Mesendoderm (in vitro differentiated cells): ENCODE measurements around the gene GRK4.

Experiments
- DNase-seq: peaks from one replicate; pipeline ENCODE4 v3.0.0; 2013
- H2AK5ac ChIP-seq: 2 replicates; pipeline ENCODE4 v1.6.1; 2013; ENCODE audit warnings: low read length, inconsistent platforms
- H2BK120ac ChIP-seq: 2 replicates; pipeline ENCODE4 v1.6.1; 2013; ENCODE audit warnings: low read depth, mild to moderate bottlenecking, low read length, moderate library complexity, mixed read lengths
- H2BK15ac ChIP-seq: replicated peaks from 2 replicates; pipeline ENCODE4 v1.6.1; 2013; ENCODE audit warnings: low read depth, mild to moderate bottlenecking, moderate library complexity
- H2BK5ac ChIP-seq: 2 replicates; pipeline ENCODE4 v1.6.1; 2013; ENCODE audit warnings: low read length, inconsistent platforms
- H3K18ac ChIP-seq: 2 replicates; pipeline ENCODE4 v1.6.1; 2013; ENCODE audit warnings: mild to moderate bottlenecking, low read length, mixed read lengths
- H3K23ac ChIP-seq: one replicate; pipeline ENCODE4 v1.6.1; 2013; ENCODE audit warnings: low read length
- H3K27ac ChIP-seq: 2 replicates; pipeline ENCODE4 v1.5.1; 2013; ENCODE audit warnings: low read depth, mild to moderate bottlenecking, inconsistent platforms, low read length, moderate library complexity
- H3K27me3 ChIP-seq: 2 replicates; pipeline ENCODE4 v1.6.1; 2013; ENCODE audit warnings: low read length, control low read depth, mild to moderate bottlenecking, inconsistent platforms; ENCODE audit not compliant: insufficient read depth, poor library complexity
- H3K36me3 ChIP-seq: 2 replicates; pipeline ENCODE4 v1.6.1; 2013; ENCODE audit warnings: low read length, inconsistent platforms; ENCODE audit not compliant: control insufficient read depth, insufficient read depth
- H3K4ac ChIP-seq: one replicate; pipeline ENCODE4 v1.6.1; 2013; ENCODE audit warnings: low read depth, mild to moderate bottlenecking, low read length, moderate library complexity
- H3K4me1 ChIP-seq: 2 replicates; pipeline ENCODE4 v1.6.1; 2013; ENCODE audit warnings: low read depth, low read length, inconsistent platforms; ENCODE audit not compliant: control insufficient read depth
- H3K4me2 ChIP-seq: 2 replicates; pipeline ENCODE4 v1.6.1; 2013; ENCODE audit warnings: low read length
- H3K4me3 ChIP-seq: 2 replicates; pipeline ENCODE4 v1.5.1; 2013; ENCODE audit warnings: mild to moderate bottlenecking, low read length
- H3K56ac ChIP-seq: one replicate; pipeline ENCODE4 v1.6.1; 2013; ENCODE audit warnings: low read length
- H3K79me1 ChIP-seq: 2 replicates; pipeline ENCODE4 v1.6.1; 2013; ENCODE audit warnings: low read length, inconsistent platforms
- H3K79me2 ChIP-seq: 2 replicates; pipeline ENCODE4 v1.6.1; 2013; ENCODE audit warnings: mild to moderate bottlenecking, low read length; ENCODE audit not compliant: control insufficient read depth, insufficient read depth
- H3K9ac ChIP-seq: 2 replicates; pipeline ENCODE4 v1.6.1; 2013; ENCODE audit warnings: low read length, inconsistent platforms
- H4K5ac ChIP-seq: one replicate; pipeline ENCODE4 v1.6.1; 2013; ENCODE audit warnings: low read length
- H4K8ac ChIP-seq: one replicate; pipeline ENCODE4 v1.6.1; 2013; ENCODE audit warnings: low read depth, mild to moderate bottlenecking, control low read depth, low read length, moderate library complexity
- WGBS: extraction: QIAGEN DNeasy Blood & Tissue Kit; methylation state at CpG from one replicate; pipeline ENCODE4 v1.1.7; 2013; ENCODE audit warnings: low lambda C conversion rate, missing lambda C conversion rate; ENCODE audit not compliant: insufficient coverage; ENCODE audit errors: extremely low coverage; 5-methylcytosine and 5-hydroxymethylcytosine counted together

Gene GRK4

DNA sequence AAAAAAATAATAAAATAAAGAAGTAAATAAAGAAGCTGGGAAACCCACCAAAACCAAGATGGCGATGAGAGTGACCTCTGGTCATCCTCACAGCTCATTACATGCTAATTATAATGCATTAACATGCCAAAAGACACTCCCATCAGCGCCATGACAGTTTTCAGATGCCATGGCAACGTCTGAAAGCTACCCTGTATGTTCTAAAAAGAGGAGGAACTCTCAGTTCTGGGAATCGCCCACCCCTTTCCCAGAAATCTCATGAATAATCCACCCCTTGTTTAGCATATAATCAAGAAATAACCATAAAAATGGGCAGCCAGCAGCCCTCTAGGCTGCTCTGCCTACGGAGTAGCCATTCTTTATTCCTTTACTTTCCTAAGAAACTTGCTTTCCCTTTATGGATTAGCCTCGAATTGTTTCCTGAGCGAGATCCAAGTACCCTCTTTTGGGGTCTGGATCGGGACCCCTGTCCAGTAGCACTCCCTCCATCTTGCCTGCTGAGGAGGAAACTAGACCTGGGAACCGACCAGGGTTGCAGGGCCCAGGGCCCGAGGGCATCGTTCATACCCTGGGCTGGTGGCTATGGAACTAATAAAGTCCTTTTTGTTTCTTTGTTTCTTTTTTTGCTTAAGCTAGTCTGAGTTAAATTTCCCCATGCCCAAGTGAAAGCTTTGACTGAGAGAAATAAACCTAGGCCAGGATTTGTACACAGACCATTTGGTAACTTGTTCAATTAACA is 80.1 kb downstream of the GRK4 start:
- Histone ChIP-seq H3K36me3 (no peaks in the 10 kb centered on the region), H3K27ac (no peak overlapping the region)

DNA sequence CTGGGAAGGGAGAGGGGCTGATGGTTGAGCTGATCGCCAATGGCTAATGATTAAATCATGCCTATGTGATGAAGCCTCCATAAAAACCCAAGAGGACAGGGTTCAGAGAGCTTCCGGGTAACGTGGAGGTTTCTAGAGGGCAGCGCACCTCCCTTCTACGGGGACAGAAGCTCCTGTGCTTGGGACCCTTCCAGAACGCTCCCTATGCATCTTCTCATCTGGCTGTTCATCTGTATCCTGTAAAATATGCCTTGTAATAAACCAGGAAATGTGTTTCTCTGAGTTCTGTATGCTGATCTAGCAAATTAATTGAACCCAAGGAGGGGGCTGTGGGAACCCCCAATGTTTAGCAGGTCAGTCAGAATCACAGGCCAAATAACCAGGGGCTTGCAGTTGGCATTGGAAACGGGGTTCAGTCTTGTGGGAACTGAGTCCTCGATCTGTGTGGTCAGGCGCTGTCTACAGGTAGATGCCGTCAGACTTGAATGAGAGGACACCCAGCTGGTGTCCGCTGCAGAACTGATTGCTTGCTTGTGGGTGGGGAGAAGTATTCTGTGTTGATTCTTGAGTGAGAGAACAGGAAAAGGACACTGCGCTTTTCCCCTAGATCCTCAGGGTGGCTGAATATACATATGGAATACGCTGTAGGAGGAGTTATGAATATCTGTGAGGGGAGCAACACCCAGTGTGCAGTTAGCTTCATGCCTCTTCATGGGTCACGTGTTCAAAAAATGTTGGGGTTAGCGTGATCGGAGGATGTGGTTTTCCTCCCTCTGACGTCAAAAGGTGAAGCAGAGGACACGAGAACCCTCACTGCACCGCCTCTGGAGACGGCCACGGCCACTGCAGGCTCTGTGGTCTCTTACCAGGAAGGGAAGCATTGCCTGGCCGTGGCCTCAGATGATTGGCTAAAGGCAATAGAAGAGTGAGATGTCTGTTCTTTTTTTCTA is 81.8 kb downstream of the GRK4 start:
- H3K4me2 ChIP-seq, result no peak overlapping the region
- H3K18ac ChIP-seq, result no peak overlapping the region
- H3K79me1 ChIP-seq, result no peaks in the 10 kb centered on the region
- H3K36me3 ChIP-seq, result no peaks in the 10 kb centered on the region
- no peaks in the 10 kb centered on the region for H3K27me3 ChIP-seq
- no peaks in the 10 kb centered on the region for H3K79me2 ChIP-seq
- H3K27ac ChIP-seq, result no peak overlapping the region
- H3K4ac ChIP-seq, result no peak overlapping the region
- no peak overlapping the region for H2BK5ac ChIP-seq
- WGBS, result no CpG with 5 or more reads among the region's 22 CpGs
- H3K56ac ChIP-seq, result no peak overlapping the region
- no peaks in the 10 kb centered on the region for H3K4me1 ChIP-seq
- H4K8ac ChIP-seq, result no peak overlapping the region
- H3K9ac ChIP-seq, result no peak overlapping the region
- no peak overlapping the region for H2BK120ac ChIP-seq
- no peak for DNase-seq
- no peak overlapping the region for H3K23ac ChIP-seq
- no peak overlapping the region for H3K4me3 ChIP-seq
- no peak overlapping the region for H4K5ac ChIP-seq
- H2BK15ac ChIP-seq, result no peak overlapping the region
- no peak overlapping the region for H2AK5ac ChIP-seq

More for the DNA sequence above, 80.1 kb downstream of the GRK4 start:
- Histone ChIP-seq H4K8ac (no peak overlapping the region), H3K4me1 (no peaks in the 10 kb centered on the region), H3K4ac (no peak overlapping the region), H3K18ac (no peak overlapping the region), H3K9ac (no peak overlapping the region), H3K4me2 (no peak overlapping the region), H2BK120ac (no peak overlapping the region), H3K79me2 (no peaks in the 10 kb centered on the region), H3K4me3 (no peak overlapping the region), H3K23ac (no peak overlapping the region), H2AK5ac (no peak overlapping the region), H2BK5ac (no peak overlapping the region), H3K56ac (no peak overlapping the region), H3K27me3 (no peaks in the 10 kb centered on the region), H2BK15ac (no peak overlapping the region), H3K79me1 (no peaks in the 10 kb centered on the region), H4K5ac (no peak overlapping the region)
- DNase-seq, result no peak
- no CpG with 5 or more reads among the region's 11 CpGs for WGBS

DNA sequence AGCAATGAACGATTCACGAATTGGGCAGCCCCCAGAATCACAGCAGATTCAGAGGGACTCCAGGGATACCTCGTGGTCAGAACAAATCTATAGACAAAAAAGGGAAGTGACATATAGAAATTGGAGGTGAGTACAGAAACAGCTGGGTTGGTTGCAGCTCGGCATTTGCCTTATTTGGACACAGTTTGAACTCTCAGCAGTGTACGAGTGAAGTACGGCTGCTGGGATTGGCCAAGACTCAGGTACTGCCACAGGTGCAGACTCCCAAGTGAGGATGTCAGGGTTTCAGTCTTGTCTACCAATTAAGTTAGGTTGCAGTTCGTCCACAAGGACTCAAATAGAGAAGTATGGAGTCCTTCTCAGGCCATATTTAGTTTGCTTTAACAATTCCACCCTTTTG is 82.8 kb downstream of the GRK4 start:
- H2BK120ac ChIP-seq, result no peak overlapping the region
- no peak overlapping the region for H3K27ac ChIP-seq
- no peaks in the 10 kb centered on the region for H3K79me2 ChIP-seq
- no peak overlapping the region for H4K8ac ChIP-seq
- no peak overlapping the region for H3K4ac ChIP-seq
- WGBS, result no CpG with 5 or more reads among the region's 7 CpGs
- no peaks in the 10 kb centered on the region for H3K36me3 ChIP-seq
- DNase-seq, result no peak
- H3K4me1 ChIP-seq, result no peaks in the 10 kb centered on the region
- H3K79me1 ChIP-seq, result no peaks in the 10 kb centered on the region
- H3K56ac ChIP-seq, result no peak overlapping the region
- no peak overlapping the region for H4K5ac ChIP-seq
- H3K18ac ChIP-seq, result no peak overlapping the region
- no peak overlapping the region for H3K4me3 ChIP-seq
- no peak overlapping the region for H3K9ac ChIP-seq
- no peak overlapping the region for H2BK5ac ChIP-seq
- no peak overlapping the region for H2BK15ac ChIP-seq
- no peak overlapping the region for H3K23ac ChIP-seq
- H3K4me2 ChIP-seq, result no peak overlapping the region
- H2AK5ac ChIP-seq, result no peak overlapping the region
- no peaks in the 10 kb centered on the region for H3K27me3 ChIP-seq

DNA sequence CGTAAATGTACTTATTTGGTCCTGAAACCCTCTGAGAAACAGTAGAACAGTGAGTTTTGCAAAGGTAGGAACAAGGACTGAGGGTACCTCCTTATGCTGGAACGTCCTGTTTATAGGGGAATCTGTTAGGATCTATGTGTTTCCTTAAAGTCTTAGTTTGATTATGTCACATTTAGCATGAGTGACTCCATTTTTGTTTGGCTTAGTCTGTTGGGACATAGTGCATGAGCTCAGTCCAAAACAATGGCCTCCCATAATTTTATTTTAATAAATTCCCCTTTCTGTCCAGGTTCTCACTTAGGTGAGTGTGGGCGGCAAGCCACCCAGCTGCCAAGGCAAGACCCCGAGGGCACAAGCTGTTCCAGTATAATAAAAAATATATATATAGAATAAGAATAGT is 83.3 kb downstream of the GRK4 start:
- no CpG with 5 or more reads among the region's 4 CpGs for WGBS

DNA sequence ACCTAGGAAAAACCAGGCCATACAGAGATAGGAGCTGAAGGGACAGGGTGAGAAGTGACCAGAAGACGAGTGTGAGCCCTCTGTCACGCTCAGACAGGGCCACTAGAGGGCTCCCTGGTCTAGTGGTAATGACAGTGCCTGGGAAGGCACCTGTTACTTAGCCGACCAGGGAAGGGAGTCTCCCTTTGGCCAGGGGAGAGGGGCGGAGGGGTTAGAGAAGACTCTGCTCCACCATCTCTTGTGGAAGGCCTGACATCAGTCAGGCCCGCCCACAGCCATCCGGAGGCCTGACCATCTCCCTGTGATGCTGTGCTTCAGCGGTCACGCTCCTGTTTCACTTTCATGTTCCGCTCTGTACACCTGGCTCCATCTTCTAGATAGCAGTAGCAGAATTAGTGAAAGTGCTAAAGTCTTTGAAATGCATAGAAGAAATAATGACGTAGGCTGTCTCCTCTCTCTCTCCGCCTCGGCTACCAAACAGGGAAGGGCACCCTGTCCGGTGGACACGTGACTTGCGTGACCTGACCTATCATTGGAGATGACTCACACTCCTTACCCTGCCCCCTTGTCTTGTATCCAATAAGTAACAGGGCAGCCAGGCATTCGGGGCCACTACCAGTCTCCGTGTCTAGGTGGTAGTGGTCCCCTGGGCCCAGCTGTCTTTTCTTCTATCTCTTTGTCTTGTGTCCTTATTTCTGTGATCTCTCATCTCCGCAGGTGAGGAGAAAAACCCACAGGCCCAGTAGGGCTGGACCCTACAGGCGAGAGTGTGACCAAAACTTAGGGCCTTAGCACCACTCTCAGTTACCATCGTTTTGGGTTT is 84.3 kb downstream of the GRK4 start:
- Histone ChIP-seq H3K9ac (no peak overlapping the region), H2BK120ac (no peak overlapping the region), H2BK15ac (no peak overlapping the region), H3K4me1 (no peaks in the 10 kb centered on the region), H4K5ac (no peak overlapping the region), H3K79me1 (no peaks in the 10 kb centered on the region), H4K8ac (no peak overlapping the region), H3K36me3 (no peaks in the 10 kb centered on the region), H3K4me2 (no peak overlapping the region), H3K4ac (no peak overlapping the region), H3K27ac (no peak overlapping the region), H3K23ac (no peak overlapping the region), H3K79me2 (no peaks in the 10 kb centered on the region), H2AK5ac (no peak overlapping the region), H3K4me3 (no peak overlapping the region), H2BK5ac (no peak overlapping the region), H3K27me3 (no peaks in the 10 kb centered on the region), H3K56ac (no peak overlapping the region), H3K18ac (no peak overlapping the region)
- no CpG with 5 or more reads among the region's 20 CpGs for WGBS
- peak; percentile 84 for DNase-seq

More for the DNA sequence above, 83.3 kb downstream of the GRK4 start:
- no peaks in the 10 kb centered on the region for H3K79me1 ChIP-seq
- H4K8ac ChIP-seq, result no peak overlapping the region
- no peak overlapping the region for H3K56ac ChIP-seq
- H2BK120ac ChIP-seq, result no peak overlapping the region
- no peak overlapping the region for H4K5ac ChIP-seq
- H2BK5ac ChIP-seq, result no peak overlapping the region
- no peak overlapping the region for H2BK15ac ChIP-seq
- H3K4me3 ChIP-seq, result no peak overlapping the region
- H3K18ac ChIP-seq, result no peak overlapping the region
- H3K23ac ChIP-seq, result no peak overlapping the region
- H2AK5ac ChIP-seq, result no peak overlapping the region
- no peaks in the 10 kb centered on the region for H3K36me3 ChIP-seq
- H3K27ac ChIP-seq, result no peak overlapping the region
- DNase-seq, result no peak
- no peaks in the 10 kb centered on the region for H3K27me3 ChIP-seq
- H3K9ac ChIP-seq, result no peak overlapping the region
- no peak overlapping the region for H3K4me2 ChIP-seq
- H3K79me2 ChIP-seq, result no peaks in the 10 kb centered on the region
- H3K4me1 ChIP-seq, result no peaks in the 10 kb centered on the region
- no peak overlapping the region for H3K4ac ChIP-seq
